SK-N-SH (cell line): Measurements from ENCODE around the gene CRCP. TPM values are rescaled to one million over a fixed set of nuclear protein-coding genes. Genes with fewer than 3 reads are reported as not detected.
A peak's percentile ranks its signal among the peaks of the same experiment; 100 is the strongest.
"Not testable (repeated sequence)": the region's sequence is repeated elsewhere in the genome, so short reads cannot be mapped to it uniquely, and the experiment has no call there.

Experiments
- CTCF ChIA-PET: fragments of 300-600, 350-600 bp; formaldehyde crosslinking; extraction: SDS; loops from one replicate; lab custom pipeline; 2021; lab: Yijun Ruan, JAX
- POLR2A ChIA-PET: fragments of 350-600 bp; sonication (Branson Sonifier 250); formaldehyde crosslinking; extraction: SDS; loops from one replicate; lab custom pipeline; 2020; ENCODE audit warnings: antibody characterized with exemption, inconsistent platforms; lab: Yijun Ruan, JAX
- DNase-seq: peaks from one replicate; pipeline ENCODE4 v3.0.0; 2012
- H2AFZ ChIP-seq: fragments of 200-600 bp; sonication (generic); 2 replicates; pipeline ENCODE4 v1.8.1; 2016; ENCODE audit warnings: antibody characterized with exemption, mild to moderate bottlenecking, low read depth
- H3F3A ChIP-seq: fragments of 200-600 bp; sonication (generic); replicated peaks from 2 replicates; pipeline ENCODE3; 2016; ENCODE audit warnings: antibody characterized with exemption, mild to moderate bottlenecking; ENCODE audit not compliant: insufficient read depth
- H3K27ac ChIP-seq, 2 experiments: fragments of 200-500 bp in 1 of 2; fragments of 200-600 bp in 1 of 2; sonication (Bioruptor generic) in 1 of 2; sonication (generic), shearing (Covaris generic) in 1 of 2; 2 replicates each; pipeline versions ENCODE4 v1.5.1 to v1.6.1; 2014 to 2016; ENCODE audit warnings: low read depth in 2 of 2, inconsistent platforms in 1 of 2, low read length in 1 of 2, mild to moderate bottlenecking in 1 of 2, mixed read lengths in 1 of 2
- H3K27me3 ChIP-seq: fragments of 200-600 bp; sonication (generic), shearing (Covaris generic); 2 replicates; pipeline ENCODE4 v1.6.1; 2016; ENCODE audit warnings: mixed run types; ENCODE audit not compliant: insufficient read depth
- H3K36me3 ChIP-seq, 2 experiments: fragments of 200-500 bp in 1 of 2; fragments of 200-600 bp in 1 of 2; sonication (Bioruptor generic) in 1 of 2; sonication (generic) in 1 of 2; replicated peaks in 1 of 2; 2 replicates each; pipeline versions ENCODE3 to v1.5.1; 2014 to 2016; ENCODE audit warnings: low read length in 1 of 2, mild to moderate bottlenecking in 1 of 2; ENCODE audit not compliant: insufficient read depth in 2 of 2, control insufficient read depth in 1 of 2
- H3K4me1 ChIP-seq, 2 experiments: fragments of 200-500 bp in 1 of 2; fragments of 200-600 bp in 1 of 2; sonication (Bioruptor generic) in 1 of 2; sonication (generic), shearing (Covaris generic) in 1 of 2; 2 replicates each; pipeline versions ENCODE4 v1.5.1 to v1.6.1; 2014 to 2016; ENCODE audit warnings: low read depth in 1 of 2, low read length in 1 of 2, mixed run types in 1 of 2; ENCODE audit not compliant: insufficient read depth in 2 of 2, control insufficient read depth in 1 of 2
- H3K4me2 ChIP-seq: fragments of 200-600 bp; sonication (generic), shearing (Covaris generic); 2 replicates; pipeline ENCODE4 v1.6.1; 2017; ENCODE audit warnings: mixed run types
- H3K4me3 ChIP-seq, 2 experiments: fragments of 200-500 bp in 1 of 2; fragments of 200-600 bp in 1 of 2; sonication (Bioruptor generic) in 1 of 2; sonication (generic), shearing (Covaris generic) in 1 of 2; 2 replicates each; pipeline versions ENCODE4 v1.5.1 to v1.8.1; 2014 to 2016; ENCODE audit warnings: low read depth in 2 of 2, inconsistent platforms in 1 of 2, low read length in 1 of 2, mild to moderate bottlenecking in 1 of 2, mixed read lengths in 1 of 2, moderate library complexity in 1 of 2
- H3K79me2 ChIP-seq: fragments of 200-600 bp; sonication (generic); 2 replicates; pipeline ENCODE4 v1.8.1; 2017; ENCODE audit warnings: mild to moderate bottlenecking; ENCODE audit not compliant: insufficient read depth
- H3K9ac ChIP-seq: fragments of 200-600 bp; sonication (generic); 2 replicates; pipeline ENCODE4 v1.6.1; 2017; ENCODE audit warnings: mixed run types
- H3K9me2 ChIP-seq: fragments of 200-600 bp; sonication (generic); 2 replicates; pipeline ENCODE4 v1.6.1; 2017; ENCODE audit warnings: mixed run types
- H3K9me3 ChIP-seq: fragments of 200-600 bp; sonication (generic); 2 replicates; pipeline ENCODE4 v1.6.1; 2017; ENCODE audit warnings: mixed run types, mild to moderate bottlenecking, moderate library complexity
- H4K20me1 ChIP-seq: fragments of 200-600 bp; sonication (generic); 2 replicates; pipeline ENCODE4 v1.6.1; 2017; ENCODE audit warnings: mild to moderate bottlenecking, mixed run types; ENCODE audit not compliant: insufficient read depth
- CHD2 ChIP-seq: fragments of 150-350 bp; IDR thresholded peaks from 2 replicates; pipeline ENCODE4 v1.6.1; 2018; ENCODE audit warnings: low read length; ENCODE audit not compliant: partially characterized antibody
- EP300 ChIP-seq, 2 experiments: IDR thresholded peaks; 2 replicates each; pipeline versions ENCODE4 v1.4.0 to v1.6.1; 2012; ENCODE audit warnings: borderline replicate concordance in 1 of 2, low read depth in 1 of 2, low read length in 1 of 2
- FOXJ3 ChIP-seq: sonication (generic); formaldehyde crosslinking; IDR thresholded peaks from 2 replicates; pipeline ENCODE4 v1.5.1; 2020; ENCODE audit warnings: mild to moderate bottlenecking, missing genetic modification reagents
- FOXM1 ChIP-seq: IDR thresholded peaks from 2 replicates; pipeline ENCODE4 v1.4.0; 2012; ENCODE audit warnings: low read depth, mild to moderate bottlenecking
- GATA2 ChIP-seq: sonication (generic); formaldehyde crosslinking; IDR thresholded peaks from 2 replicates; pipeline ENCODE4 v1.5.0; 2020; ENCODE audit warnings: mild to moderate bottlenecking, missing genetic modification reagents
- MXI1 ChIP-seq: IDR thresholded peaks from 2 replicates; pipeline ENCODE4 v1.6.1; 2012; ENCODE audit warnings: mild to moderate bottlenecking, low read depth, low read length, improper control_type of control experiment
- NFIC ChIP-seq: IDR thresholded peaks from 2 replicates; pipeline ENCODE4 v1.4.0; 2012; ENCODE audit warnings: borderline replicate concordance
- PBX3 ChIP-seq: IDR thresholded peaks from 2 replicates; pipeline ENCODE4; 2012
- POLR2AphosphoS5 ChIP-seq: IDR thresholded peaks from 2 replicates; pipeline ENCODE4 v1.6.1; 2012; ENCODE audit warnings: low read depth, low read length
- RAD21 ChIP-seq: IDR thresholded peaks from 2 replicates; pipeline ENCODE4 v1.6.1; 2012; ENCODE audit warnings: mild to moderate bottlenecking, low read length
- RCOR1 ChIP-seq: fragments of 150-350 bp; IDR thresholded peaks from 2 replicates; pipeline ENCODE4 v1.6.1; 2017; ENCODE audit warnings: antibody characterized with exemption, low read length
- TCF12 ChIP-seq: IDR thresholded peaks from 2 replicates; pipeline ENCODE4 v1.4.0; 2012
- TEAD4 ChIP-seq: IDR thresholded peaks from 2 replicates; pipeline ENCODE4 v1.4.0; 2012; ENCODE audit warnings: mild to moderate bottlenecking, borderline replicate concordance; ENCODE audit not compliant: insufficient read depth
- WGBS: methylation state at CpG from one replicate; pipeline ENCODE4 v1.1.6; 2017; ENCODE audit warnings: low lambda C conversion rate; 5-methylcytosine and 5-hydroxymethylcytosine counted together
- polyA plus RNA-seq, 3 experiments: library from polyadenylated mRNA; depleted of rRNA; stranded (reverse); fragments of >200 nt; gene quantifications; 2 replicates each; pipeline ENCODE4 v1.2.3, GENCODE V29; 2012

Gene CRCP
- polyA plus RNA-seq, 1 of the 3 experiments (the other 2 are of a cell fraction): 34.0 TPM

GRCh38 chr7:66125781-66126352, 11.2 kb downstream of the CRCP start:
- H3K79me2 ChIP-seq: peaks cover 99% of the 10 kb centered on the region
- peaks cover 60% of the 10 kb centered on the region for H4K20me1 ChIP-seq
- H3K9ac ChIP-seq, H3K9me3 ChIP-seq, H2AFZ ChIP-seq, H3K9me2 ChIP-seq, H3K4me3 ChIP-seq, H3K27me3 ChIP-seq: not testable (repeated sequence)
- ChIA-PET POLR2A (interaction anchor here (1.4 to 3.5 kb wide), 3 partner anchors 11 to 21 kb away, joined by 5 to 14 read pairs (median 6); partner anchors contain the start of gene CRCP), CTCF (interaction anchor here (0.8 to 3.1 kb wide), 8 partner anchors 11 to 361 kb away, joined by 3 to 21 read pairs (median 4); partner anchors contain the start of gene CRCP)
- H3K27ac ChIP-seq: peak overlapping the region; percentile 72 to 99
- WGBS: 23% methylated on average over 6 of the region's 6 CpGs
- H3K36me3 ChIP-seq: peaks cover 0 to 16% of the 10 kb centered on the region in 2 experiments
- peaks cover 19 to 27% of the 10 kb centered on the region in 2 experiments; a peak in 3 of 4 replicates for H3K4me1 ChIP-seq
- H3K4me2 ChIP-seq: peak overlapping the region; percentile 38; the same call in 1 of the 2 replicates
- TF ChIP-seq TEAD4 (peak; percentile 69), GATA2 (CRISPR knock-in tag) (peak; percentile 86), EP300 (IDR thresholded peaks at IDR 0.05; ENCODE audit: borderline replicate concordance in 1 of 2, low read depth in 1 of 2, low read length in 1 of 2) (peak; percentile 47 to 98; a peak in 3 of 4 replicates), TCF12 (peak; percentile 77), FOXM1 (peak; percentile 24; the same call in 1 of the 2 replicates), POLR2AphosphoS5 (peak; percentile 67), MXI1 (peak; percentile 43; the same call in 1 of the 2 replicates), FOXJ3 (CRISPR knock-in tag) (peak; percentile 96), CHD2 (peak; percentile 89), PBX3 (peak; percentile 75), NFIC (peak; percentile 23; the same call in 1 of the 2 replicates), RCOR1 (peak; percentile 96), RAD21 (0 out of 2 replicates have a peak, but pooled peaks have one; percentile 17)
- DNase-seq: peak; percentile 72
- H3F3A ChIP-seq: peaks cover 14% of the 10 kb centered on the region

GRCh38 chr7:66127172-66127571, 12.5 kb downstream of the CRCP start:
- ChIA-PET CTCF (interaction anchor here (1.3 to 3.1 kb wide), 2 partner anchors 14 to 96 kb away, joined by 6 to 21 read pairs; no protein-coding TSS in a partner anchor), POLR2A (interaction anchor here (1.1 to 3.5 kb wide), 2 partner anchors 12 to 78 kb away, joined by 3 to 14 read pairs; partner anchors contain the start of gene TPST1)
- Histone ChIP-seq H3K79me2 (peaks cover 97% of the 10 kb centered on the region), H3K4me1 (peaks cover 19 to 27% of the 10 kb centered on the region in 2 experiments; a peak in 3 of 4 replicates), H3K36me3 (peaks cover 12 to 24% of the 10 kb centered on the region in 2 experiments), H3K27ac (peak overlapping the region; percentile 72 to 99; a peak in 3 of 4 replicates), H4K20me1 (peaks cover 50% of the 10 kb centered on the region), H3F3A (peaks cover 14% of the 10 kb centered on the region)
- not testable (repeated sequence) for H3K9me3 ChIP-seq, H3K4me3 ChIP-seq, H3K4me2 ChIP-seq, DNase-seq, H2AFZ ChIP-seq, H3K9me2 ChIP-seq, H3K9ac ChIP-seq, H3K27me3 ChIP-seq
- 91% methylated on average over 3 of the region's 3 CpGs for WGBS
